ENCODE results near the gene ANGPT4.

DNA sequence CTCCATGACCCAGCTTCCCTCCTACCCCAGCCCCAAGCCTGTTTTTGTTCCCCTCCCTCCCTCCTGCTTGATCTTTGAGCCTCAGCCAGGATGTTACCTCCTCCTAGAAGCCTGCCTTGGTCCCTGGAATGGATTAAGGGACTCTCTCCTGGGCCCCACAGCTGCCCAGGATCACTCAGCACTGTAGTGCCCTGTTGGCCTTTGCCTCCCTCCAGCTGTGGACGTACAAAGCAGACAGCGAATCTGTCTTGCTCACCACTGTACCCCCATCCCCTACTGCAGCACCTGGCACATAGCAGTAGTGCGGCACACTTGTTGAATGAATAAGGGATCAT is 94.4 kb downstream of the ANGPT4 start:
- TF ChIP-seq CTCF (IDR thresholded peaks at IDR 0.05; ENCODE audit: low read length): no peak
- no peak for TF ChIP-seq EZH2 (IDR thresholded peaks at IDR 0.05; ENCODE audit: borderline replicate concordance, low read length)

Measured in OCI-LY1 (cell line).